Medulla oblongata (tissue), 1 donor: ENCODE data around the gene HOXB3.

ENCODE experiments used
- DNase-seq: peaks from one replicate; pipeline ENCODE4 v3.0.0-alpha.2; 2015; ENCODE audit errors: extremely low spot score

HOXB3 gene

DNA sequence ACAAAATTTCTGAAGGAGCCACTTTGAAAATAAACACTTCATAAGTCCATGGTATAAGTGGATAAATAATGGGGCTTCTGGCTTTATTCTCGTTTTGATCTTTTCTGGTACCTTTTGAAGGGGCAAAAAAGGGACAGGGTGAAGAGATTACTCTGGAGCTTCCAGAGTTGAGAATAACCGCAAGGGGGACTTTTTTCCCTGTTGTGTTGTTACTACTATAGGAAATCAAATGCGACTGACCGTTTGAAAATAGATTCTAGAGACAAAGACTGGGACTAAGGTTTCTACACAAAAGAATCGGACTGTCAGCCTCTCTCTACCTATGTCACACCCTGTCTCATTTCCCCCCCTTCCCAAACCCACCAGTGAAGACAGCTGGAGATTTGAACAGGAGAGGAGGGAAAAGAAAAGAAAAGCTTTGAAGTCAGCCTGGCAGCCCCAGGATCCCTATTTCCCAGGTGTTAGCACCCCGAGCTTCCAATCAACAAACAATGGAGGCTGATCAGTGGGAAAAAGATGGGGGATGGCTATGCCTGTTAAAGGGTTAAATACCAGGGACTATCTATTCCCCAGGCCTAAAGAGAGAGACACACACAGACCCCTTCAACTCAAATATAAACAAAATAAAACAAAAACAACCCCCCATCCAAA lies 20.2 kb downstream of the HOXB3 start:
- DNase-seq, result no peak

DNA sequence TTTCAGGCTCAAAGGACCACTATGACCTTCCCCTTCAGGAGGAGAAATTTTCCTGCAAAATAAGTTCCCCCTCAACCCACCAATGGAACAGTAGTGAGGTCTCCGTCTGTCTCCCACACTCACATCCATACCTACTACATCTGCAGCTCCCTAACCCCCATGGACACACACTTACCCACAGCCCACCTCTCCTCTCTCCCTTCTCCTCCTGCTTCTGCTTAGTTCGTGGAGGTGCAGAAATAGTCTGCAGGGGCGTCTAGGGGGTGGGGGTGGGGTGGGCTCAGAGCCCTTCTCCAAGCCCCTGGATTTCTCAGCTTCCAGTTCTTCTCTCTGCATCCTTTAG lies 20.8 kb downstream of the HOXB3 start:
- no peak for DNase-seq

DNA sequence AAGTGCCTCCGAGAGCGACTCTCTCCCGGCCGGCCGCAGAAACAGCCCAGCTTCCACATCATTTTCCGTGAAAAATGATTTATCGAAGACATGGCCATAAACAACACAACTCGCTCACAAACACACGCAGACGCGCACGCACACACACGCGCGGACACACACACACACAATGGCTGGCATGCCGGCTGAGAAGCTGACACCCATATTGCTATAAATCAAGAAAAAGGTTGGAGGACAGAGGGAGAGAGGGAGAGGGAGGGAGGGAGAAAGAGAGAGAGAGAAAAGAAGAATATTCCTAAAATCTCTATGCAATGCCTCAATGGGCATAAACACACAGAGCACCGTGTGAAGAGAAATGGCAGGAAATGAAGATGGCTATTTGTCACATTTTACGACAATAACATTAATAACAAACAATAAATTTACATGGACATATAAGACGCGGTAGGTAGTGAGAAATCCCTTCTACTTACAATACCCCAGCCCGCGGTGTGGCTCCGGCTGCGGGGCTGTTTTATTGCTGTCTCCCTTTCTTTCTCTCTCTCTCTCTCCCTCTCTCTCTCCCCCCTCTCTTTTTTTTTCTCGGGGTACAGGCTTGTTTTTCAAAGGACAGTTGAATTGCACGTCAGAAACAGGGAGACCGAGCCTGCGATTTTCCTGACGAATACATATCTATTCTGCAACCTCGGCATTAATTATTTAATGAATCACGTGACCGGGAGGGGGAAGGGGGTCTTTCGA lies 21.4 kb downstream of the HOXB3 start:
- DNase-seq, result no peak

DNA sequence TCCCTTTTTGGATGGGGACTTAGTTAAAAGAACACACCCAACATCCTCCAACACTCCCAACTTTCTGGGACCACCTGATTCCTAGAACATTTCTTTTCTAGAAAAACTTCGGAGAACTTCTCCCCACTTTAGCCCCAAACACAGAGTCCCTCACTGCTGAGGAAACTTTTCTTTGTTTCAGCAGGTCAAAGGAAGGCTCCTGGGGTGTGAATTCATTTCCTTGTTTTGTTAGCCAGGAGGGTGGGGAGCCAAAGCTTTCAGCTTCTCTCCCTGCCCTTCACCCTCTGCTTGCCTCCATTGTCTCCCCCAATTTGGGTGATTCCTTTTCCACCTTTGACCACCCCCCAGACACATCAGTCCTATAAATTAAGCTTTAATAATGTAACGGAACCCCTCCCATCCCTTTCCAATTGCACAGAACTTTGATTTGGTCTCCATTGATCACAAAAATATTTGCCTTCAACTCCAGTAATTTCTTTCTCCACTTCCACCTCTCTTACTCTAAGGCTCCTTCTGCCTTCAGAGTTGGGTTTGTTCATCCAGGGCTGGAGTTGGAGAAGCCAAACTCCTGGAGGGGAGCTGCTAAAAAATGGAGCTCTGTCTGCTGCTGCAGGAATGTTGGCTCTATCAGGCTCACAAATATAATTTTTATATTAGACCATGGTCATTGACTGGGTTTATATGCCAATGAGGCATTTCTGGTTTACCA lies 22.2 kb downstream of the HOXB3 start:
- no peak for DNase-seq

DNA sequence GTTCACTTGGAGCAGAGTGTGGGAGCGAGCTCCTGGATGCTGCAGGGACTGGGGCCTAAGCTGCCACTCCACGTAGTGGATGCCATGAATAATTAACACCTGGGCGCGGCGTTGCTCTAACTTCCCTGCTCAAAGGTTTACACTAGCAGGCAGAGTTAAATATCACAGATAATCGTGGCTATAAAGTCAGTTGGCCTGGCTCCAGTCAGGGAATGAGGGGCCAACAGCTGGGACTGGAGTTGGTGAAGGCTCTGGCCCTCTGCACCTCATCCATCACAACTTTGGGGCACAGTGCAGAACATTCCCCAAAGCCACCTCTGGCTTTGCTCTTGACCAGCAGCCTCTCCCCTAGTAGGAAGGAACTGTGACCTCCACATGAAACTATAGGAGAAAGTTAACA lies 22.8 kb downstream of the HOXB3 start:
- no peak for DNase-seq

DNA sequence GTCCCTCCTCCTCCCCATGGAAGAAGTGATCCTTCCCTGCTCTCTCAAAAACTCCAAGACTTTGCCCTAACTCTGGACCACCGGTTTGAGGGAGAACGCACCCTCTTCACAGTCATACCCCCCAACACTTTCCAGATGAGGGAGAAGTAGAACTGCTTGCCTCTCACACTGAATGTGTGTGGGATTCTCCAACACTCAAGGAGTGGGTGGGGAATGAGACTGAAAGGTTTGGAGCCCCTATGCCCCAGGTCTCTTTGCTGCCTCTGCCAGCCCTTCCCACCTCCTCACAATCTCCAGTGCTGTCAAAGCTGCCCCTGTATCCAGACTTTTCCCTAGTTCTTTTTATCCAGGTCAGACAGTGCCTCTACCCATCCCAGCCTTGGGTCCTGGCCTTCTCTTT lies 23.3 kb downstream of the HOXB3 start:
- no peak for DNase-seq

DNA sequence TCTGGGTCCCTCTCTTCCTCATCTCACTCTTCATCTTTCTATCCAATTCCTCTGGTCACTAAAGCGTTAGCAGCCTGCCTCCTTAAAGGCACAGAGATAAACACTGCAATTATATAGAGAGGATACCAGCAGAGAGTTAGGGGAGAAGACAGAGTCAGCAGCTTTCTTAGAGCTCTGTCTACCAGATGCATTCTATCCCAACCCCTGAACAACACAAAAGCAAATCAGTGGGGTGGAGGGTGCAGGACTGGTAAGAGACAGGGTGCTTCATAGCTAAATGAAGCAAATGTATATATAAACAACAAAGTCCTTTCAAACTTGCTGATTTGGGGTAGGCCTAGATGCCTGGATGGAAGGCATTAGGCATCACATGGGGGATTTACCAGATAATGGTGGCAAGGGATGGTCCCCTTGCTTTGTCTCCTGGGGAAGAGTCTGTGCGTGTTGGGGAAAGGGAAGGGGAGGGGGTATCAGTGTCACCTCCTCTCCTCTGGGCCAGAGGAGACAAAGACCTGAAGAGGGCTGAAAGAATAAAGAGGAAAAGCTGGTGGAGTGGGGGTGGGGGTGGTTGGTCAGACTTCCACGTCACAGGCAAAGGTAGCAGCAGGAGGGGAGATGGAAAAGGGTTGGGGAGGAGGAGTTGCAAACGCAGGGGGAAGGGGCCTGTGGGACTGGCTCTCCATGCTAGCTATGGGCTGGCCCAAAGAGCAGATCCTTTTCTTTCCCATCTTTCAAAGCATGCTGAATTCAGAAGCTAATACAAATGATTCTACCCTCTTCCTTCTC lies 23.9 kb downstream of the HOXB3 start:
- no peak for DNase-seq

DNA sequence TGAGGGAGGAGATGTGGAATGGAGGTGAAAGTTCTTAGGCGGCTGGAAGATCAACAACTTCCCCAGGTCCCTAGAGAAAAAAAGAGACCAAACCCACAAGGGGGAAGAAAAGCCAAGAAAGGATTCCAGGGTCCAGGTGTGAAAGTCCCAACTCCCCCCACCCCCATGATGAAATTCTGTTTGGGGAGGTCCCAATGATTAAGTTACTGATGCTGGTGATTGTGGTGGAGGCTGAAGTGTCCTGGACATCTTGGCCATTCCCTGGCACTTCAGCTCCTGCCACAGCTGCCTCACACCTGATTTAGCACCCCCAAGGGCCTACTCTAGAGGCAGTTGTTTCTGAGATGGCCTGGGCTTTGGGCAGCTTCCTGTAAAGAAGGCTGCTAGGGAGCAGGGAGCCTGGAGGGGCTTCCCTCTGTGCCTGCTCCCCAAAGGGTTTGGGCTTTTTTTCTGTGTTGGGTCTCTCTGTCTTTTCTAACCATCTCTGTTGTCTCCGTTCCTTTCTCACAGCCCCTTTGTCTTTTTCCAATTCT lies 25.0 kb downstream of the HOXB3 start:
- DNase-seq, result no peak

DNA sequence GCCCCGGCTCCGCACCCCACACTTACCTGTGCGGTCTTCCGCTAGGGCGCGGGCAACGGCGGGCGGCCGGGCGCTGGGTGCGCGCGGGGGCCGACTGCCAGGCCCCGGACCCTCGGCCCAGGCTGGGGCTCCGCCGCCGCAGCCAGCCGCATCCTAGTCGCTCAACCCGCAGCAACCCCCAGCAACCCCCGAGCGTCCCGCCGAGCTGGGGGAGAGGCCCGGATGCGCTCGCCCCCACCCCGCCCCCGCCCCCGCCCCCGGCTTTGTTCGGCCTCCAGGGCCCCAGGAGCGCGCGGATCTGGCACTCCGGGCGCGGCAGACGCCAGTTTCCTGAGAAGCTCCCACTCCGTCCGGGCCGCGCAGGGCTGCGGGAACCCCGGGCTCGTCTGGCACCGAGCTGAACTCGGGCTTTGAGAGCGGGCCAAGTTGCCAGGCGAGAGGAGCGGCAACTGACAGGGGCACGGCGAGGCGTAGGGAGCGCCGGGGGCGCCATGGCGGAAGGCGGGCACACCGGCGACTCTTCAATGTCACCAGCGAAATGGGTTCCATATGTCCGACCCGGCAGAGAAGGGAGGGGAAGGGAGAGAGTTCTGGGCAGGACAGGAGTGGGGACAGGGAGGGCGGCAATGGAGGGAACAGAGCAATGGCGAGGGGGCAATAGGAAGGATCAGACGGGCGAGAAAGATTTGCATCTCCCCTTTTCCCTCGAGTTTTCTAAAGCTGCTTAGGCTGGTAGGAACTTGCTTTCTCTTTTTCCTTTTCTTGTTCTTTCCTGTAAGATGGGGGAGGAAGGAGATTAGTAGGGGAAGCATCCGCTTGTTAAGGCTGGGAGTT lies 25.6 kb downstream of the HOXB3 start:
- no peak for DNase-seq

DNA sequence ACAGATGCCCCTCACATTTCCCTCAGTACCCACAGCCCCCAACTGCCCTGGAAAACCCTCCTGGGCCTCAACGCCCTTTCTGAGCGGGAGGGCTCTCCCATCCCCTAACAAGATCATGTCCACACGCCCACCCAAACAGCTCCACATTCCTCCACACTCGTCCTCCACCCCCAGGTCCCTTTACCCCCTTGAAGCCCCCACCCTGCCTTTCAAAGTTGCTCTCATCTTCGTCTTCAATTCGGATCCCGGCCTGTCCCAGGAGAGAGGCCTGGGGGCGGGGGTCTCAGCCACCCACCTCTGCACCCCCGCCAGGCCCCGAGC lies 26.2 kb downstream of the HOXB3 start:
- no peak for DNase-seq

DNA sequence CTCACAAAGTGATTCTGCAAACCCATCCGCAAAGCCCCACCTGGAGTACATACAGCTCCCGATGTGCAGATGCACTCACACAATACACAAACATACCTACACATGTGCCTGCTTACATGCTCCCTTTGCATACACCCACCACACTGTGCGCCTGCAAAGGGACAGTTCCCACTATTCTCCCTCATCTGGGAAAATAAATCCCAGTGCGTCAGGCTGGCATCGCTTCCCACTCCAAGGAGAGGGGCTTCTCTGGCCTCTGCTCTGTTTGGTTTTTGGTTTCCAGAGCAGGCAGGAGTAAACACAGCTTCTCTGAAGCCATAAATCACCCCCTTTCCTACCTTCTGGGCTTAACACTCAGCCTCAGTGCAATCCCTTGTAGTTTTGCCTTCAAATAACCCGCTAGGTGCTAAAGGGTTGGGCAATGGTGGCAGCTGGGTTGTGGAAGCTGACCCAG lies 26.6 kb downstream of the HOXB3 start:
- no peak for DNase-seq

DNA sequence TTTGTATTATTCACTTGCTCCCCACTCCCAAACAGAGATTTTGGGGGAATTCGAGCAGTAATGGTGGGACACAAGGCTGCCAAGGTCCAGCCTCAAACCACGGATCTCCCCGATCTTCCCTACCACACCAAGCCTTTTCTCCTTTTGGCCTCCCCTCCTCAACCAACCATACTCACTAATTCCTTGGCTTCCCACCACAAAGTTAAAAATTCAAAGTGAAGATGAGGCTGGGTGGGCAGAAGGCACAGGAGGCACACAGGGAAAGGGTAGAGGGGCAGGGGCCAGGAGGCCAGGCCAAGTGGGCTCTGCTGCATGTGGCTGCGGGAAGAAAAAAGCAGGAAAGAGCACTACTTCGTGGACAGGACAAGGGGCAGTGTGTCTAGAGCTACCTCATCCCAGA lies 27.1 kb downstream of the HOXB3 start:
- DNase-seq, result no peak

DNA sequence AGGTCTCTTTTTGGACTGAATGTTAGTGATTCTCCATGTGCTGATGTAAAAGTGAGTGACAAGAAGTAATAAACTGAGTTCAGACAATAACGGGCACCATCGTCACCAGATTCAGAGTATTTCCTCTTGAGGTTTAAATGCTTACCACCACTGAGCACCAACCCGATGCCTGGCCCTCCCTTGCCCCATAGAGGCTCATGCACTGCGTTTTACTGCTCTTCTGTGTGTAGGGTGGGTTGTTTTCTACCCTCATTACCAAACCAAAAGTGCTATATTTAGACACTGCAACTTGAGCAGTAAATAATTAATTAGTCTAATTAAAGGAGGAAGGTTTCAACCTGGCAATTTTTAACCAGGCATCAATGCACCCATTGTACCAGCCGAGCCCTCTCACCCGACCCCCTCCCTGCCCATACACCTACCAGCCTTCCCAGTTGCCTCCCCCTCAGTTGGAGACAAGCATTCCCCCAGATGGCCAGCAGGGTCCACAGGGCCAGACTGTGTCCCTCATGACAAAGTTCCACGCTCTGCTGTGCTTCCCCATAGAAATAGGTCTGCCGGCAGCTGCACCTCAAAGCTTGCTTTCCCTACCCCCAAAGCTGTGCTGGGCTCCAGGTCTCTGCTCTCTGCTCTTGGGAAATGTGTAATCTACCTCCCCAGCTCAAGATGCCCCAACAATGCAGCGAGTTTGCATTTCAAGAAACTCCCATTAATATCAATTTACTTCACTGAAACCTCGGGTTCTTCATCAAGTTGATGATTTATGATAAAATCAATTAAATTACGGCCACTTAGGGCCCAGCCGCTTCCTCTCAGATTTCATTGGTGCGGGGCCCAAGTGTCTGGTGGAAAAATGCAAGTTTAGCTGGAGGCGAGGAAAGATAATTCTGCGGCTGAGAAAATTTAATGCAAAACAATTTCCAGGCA lies 27.9 kb downstream of the HOXB3 start:
- no peak for DNase-seq

DNA sequence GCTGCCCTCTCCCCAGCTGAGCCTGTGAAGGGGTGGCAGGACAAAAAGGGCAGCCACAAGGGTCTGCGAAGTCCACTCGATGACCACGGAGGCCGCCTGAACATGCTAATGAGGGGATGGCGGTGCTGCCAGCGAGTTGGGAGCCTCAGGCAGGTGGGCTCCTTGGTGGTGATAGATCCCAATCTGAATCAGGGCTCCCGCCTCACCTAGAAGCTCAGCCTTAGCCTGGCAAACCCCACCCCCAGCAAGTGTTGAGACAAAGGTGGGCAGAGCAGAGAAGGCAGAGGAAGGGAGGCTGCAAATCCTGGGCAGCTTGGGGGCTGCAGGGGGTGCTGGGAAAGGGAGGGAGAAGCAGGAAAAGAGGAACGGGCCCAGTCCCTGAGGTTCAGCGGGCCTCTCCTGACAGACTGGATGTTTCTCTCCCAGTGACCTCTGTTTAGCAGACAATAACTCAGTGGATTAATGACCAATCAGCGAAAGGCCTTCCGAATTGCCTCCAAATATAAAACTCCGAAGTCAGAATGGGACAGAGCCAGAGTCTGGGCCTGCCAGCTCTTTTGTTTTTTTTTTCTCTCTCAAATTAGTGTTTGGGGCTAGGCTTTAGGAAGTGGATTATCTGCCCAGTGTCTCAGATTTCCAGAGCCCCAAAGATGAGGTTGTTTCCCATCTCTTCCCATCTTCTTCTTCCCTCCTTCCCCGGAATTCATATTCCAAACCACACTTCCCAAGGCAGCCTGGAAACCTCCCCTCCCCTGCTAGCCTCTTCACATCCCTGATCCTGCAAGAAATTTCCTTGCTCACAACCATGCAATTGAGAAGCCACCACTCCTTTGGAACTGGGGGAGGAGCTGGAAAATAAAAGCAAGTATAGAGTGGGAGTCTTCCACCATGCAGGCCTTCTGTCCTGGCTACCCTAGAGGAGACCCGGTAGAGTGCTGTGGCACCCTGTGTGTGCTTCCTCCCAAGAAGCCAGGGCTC lies 29.9 kb downstream of the HOXB3 start:
- no peak for DNase-seq

DNA sequence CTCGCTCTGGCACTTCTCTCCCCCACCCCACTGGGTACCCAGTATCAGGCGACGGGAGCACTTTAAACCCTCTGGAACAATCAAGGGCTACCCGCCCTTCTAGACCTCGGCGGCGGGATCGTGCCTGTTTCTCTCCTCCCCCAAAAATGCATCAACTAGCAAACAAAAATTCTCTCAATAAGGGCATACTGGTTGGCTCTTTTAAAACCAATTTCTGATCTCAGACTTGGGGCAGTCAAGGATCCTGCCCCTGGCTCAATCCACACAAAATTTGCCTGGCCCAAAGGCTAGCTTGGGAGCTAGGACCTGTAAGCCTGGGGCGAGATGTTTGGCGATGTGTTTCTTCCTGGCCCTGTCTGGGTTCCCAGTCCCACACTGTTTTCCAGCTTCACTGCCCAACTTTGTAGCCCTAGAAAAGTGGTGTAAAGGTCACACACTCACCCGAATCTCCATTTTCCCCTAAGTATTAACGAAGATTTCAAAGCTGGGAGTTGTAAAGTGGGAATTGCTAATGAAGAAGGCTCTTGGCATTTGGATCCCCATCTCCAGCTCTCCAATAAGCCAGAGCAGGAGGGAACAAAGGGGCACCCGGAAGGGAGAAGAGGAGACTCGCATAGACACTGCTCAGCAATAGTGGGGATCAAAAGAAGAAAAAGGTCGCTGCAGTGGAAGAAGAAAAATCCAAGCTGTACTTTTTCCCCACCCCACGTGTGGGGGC lies 30.8 kb downstream of the HOXB3 start:
- DNase-seq, result no peak

DNA sequence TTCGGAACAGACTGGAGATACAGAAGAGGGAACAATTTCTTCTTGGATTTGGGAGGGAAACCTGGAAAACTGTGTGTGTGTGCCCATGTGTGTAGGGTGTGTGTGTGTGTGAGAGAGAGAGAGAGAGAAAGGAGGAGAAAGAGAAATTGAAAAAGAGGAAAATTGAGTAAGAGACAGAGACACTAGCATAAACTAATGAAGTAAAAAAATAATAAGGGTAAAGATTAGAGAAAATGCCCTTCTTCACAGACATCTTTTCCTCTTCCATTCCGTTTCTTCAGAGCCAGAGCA lies 31.3 kb downstream of the HOXB3 start:
- DNase-seq, result no peak

DNA sequence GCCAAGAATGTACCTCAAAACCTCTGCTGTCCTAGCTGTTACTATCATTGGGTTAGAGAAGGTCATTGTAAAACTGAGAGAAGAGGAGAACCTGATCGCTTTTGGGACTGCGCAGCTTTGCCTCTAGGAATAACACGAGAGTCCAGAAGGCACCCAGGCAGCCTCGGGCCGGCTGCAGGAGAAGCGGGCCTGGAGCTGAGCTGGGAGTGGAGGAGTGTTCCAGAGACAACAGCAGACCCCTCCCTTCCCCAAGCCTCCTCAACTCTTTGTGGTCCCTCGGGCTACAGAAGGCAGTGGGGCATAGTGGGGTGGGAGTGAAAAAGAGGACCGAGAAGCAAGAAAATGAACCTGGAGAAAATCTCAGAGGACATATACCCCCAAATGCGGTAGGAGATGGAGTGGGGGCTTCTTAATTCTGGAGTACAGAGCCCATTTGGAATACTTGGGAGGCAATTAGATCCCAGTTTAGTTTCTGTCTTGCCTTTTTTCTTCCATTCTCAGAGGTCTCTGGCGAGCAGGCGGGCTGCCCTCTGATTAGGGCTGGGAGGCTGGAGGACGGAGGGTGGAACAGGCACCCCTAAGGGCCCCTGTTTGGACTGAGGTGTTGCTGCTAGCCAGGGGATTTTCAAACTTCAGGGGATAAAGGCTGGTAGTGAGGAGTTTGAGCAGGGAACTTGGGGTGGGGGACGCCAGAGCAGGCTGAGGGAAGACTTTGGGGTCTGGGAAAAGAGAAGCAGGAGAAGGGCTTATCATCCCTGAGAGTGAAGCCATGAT lies 31.8 kb downstream of the HOXB3 start:
- DNase-seq, result no peak
